CMK (cell line): ENCODE results near the gene G3BP1.
"Not testable (repeated sequence)": the region's sequence is repeated elsewhere in the genome, so short reads cannot be mapped to it uniquely, and the experiment has no call there.

ENCODE experiments used
- DNase-seq: peaks from one replicate; pipeline ENCODE4 v3.0.0-alpha.2; 2010; ENCODE audit warnings: low read depth

G3BP1 gene

GRCh38 chr5:151757233-151758140 lies 14.3 kb upstream of the G3BP1 start:
- DNase-seq = no peak

DNA sequence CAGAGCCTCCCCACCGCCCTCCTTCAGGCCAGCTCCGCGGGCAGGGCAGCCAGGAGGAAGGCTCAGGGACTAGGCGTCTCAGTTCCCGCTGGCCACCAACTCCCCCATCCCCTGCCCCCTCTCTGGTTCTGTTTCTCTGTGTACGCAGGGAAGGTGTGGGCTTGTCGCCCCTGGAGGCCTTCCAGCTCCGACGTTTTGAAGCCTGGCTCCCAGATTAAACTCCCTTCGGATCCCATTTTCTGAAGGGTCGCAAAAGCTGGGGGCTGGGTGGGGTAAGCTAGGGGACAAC lies 13.7 kb upstream of the G3BP1 start:
- DNase-seq = no peak

GRCh38 chr5:151758430-151759241 lies 13.1 kb upstream of the G3BP1 start, which contains the start of gene ATOX1:
Gene ATOX1 (minus strand): TSS chr5:151758631. CDS start chr5:151758551, 80 bp downstream.
- DNase-seq = peak; percentile 59

DNA sequence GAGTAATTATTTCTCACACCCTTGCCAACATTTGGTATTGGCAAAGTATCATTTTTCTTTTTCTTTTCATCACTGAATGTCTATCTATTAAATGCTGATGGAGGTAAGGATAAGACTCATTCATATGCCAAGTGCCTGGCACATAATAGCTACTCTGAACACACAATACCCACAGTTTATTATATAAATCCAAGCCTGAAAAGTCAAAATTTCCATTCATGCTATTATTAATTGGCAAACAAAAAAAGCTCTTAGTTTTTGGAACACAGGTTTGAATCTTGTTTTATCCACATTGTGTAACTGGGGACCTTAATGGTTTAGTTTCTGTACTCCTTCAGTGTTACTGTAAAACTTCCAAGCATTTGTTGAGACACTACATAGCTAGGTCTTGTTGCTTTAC lies 7.0 kb upstream of the G3BP1 start:
- no peak for DNase-seq

- no peak for DNase-seq
Measured at GRCh38 chr5:151766975-151767374, 4.8 kb upstream of the G3BP1 start.

DNA sequence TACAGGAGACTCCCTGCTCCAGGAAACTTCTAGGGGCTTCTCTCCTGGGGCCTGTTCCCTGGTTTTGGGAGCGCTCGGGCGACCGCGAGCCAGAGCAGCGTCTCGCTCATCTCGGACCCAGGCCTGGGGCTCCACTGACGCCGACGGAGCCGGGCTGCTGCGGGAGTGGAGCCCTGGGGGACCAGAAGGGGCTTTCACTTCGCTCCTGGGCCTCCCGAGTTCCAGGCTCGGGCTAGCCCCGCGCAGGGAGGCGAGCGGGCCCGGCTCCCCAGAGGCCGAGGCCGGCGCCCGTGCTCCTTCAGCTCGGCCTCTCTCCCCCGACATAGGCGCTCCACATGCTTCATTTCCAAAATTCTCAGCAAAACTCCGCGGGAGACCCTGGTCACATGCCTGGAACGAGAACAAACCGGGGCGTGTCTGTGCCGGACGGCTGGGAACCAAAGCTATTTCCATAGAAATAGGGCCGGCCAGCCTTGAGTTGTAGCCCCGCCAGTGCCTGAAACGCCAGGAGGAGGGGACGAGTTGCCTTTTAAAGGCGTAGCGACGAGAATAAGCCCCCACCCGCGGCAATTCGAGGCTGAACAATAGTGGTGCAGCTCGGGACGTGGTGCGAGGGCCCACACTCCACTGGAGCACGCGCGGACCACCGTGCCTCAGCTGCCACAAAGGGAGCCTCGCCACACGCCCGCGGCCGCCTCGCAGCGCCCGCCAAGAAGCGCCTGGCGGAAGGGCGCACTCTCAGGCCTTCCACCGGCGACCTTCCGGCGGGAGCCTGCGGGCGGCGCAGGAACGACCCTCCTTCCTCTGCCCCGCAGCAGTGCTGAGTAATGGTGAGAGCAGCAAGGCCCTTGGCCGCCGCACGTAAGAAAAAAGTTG lies 1.1 kb upstream of the G3BP1 start:
- DNase-seq = peak; percentile 58

GRCh38 chr5:151772029-151772845 lies 483 bp downstream of the G3BP1 start:
- no peak for DNase-seq

DNA sequence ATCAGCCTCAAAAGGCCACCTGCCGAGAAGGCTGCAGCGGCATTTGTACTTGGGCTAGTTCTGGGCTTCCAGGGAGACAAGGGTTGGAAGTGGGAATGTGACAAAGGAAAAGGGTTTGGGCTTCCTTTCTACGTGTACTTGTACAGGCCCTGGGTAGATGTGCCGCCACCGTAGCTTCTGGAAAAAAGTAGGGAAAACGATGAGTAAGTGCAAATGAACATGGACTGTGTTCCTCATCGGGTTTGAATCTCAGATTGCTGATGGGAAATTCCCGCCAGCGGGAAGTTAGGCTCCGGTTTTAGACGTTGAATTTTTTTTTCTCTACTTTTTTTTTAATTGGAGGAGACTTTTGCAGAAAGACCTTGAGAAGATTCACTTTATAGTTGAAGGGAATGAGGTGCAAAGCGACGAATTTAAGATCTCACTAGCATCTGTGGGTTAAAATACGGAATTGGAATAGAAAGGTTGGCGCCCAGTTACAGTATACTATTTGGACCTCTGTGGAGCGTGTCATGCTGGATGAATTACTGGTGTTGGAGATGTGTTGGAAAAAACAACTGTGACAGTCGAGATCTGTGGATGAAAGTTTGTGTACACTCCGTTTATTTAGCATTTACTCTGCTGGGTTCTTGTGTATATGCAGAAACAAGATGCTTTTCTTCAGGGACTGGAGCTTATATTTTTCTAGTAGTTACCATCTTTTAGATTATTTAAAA lies 1.2 kb downstream of the G3BP1 start:
- DNase-seq = no peak

GRCh38 chr5:151773951-151774350 lies 2.2 kb downstream of the G3BP1 start:
- DNase-seq = no peak

- no peak for DNase-seq
Measured at GRCh38 chr5:151775025-151775606, 3.4 kb downstream of the G3BP1 start.

DNA sequence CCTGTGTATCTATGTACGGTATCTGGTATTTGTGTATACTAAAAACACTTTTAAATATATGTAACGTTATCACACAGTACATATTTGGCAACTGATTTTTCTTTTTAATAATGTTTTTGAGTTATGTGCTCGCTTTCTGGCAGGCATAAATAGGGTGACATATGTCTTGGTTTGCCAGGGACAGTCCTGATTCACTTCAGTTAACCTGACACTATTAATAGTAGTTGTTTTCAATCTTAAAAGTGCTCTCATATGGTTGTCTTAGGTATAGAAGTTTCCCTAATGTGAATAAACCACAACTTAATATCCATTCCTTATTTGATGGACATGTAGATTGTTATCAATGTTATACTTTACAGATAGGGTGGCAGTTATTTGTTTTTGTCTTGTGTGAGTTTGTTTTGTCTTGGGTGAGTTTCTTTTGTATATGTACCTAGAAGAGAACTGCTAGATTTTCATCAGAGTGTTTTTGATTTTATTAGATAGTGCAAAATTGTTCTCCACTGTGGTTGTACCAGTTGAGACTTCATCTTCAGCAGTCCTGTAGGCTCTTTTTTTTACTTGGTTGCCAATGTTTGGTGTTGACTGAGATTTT lies 7.9 kb downstream of the G3BP1 start:
- DNase-seq = no peak

DNA sequence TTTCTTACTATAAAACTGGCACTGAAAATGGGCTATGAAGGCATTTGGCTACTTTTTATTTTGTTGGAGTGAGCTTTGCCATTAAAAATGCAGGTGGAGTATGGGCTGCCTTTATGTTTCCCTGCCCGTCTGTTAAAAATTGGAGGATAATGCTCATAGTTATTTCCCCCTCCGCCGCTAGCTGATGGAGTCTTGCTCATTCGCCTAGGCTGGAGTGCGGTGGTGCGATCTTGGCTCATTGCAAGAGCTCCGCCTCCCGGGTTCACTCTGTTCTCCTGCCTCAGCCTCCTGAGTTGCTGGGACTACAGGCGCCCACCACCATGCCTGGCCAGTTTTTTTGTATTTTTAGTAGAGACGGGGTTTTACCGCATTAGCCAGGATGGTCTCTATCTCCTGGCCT lies 8.6 kb downstream of the G3BP1 start:
- DNase-seq = no peak

DNA sequence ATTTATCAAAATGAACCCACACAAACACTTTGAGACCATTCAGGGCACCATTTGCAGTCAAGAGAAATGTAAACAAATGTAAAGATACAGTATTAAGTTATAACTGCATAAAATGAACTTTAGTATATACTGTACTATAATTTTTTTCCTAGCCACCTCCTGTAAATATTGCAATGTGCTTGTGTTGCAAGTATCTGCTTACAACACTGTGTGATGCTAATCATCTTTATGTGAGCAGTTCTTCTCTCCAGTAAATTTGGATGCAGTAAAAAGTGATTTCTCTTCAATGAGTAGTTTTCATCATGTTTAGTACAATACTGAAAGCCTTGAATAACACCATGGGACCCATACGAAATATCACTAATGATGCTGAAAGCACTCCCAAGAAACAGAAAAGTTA lies 9.4 kb downstream of the G3BP1 start:
- no peak for DNase-seq

- DNase-seq = not testable (repeated sequence)
Measured at GRCh38 chr5:151783664-151784063, 11.9 kb downstream of the G3BP1 start.

GRCh38 chr5:151784141-151784540 lies 12.4 kb downstream of the G3BP1 start:
- no peak for DNase-seq

- DNase-seq = no peak
Measured at GRCh38 chr5:151786468-151786867, 14.7 kb downstream of the G3BP1 start.

GRCh38 chr5:151787817-151788216 lies 16.1 kb downstream of the G3BP1 start:
- no peak for DNase-seq

DNA sequence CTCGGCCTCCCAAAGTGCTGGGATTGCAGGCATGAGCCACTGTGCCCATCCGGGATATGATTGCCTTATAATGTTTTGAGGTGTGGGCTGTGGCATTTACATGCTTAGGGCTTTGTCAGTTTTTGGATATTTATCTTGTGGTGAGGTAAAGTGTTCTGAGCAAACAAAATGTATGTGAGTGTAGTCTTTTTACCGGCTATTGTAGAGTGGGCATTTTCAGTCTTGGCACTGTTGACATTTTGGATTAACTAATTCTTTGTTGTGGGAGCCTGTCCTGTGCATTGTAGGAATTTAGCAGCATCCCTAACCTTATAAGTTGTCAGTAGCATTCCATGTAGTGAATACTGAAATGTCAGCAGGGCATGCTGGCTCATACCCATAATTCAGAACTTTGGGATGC lies 21.6 kb downstream of the G3BP1 start:
- no peak for DNase-seq

DNA sequence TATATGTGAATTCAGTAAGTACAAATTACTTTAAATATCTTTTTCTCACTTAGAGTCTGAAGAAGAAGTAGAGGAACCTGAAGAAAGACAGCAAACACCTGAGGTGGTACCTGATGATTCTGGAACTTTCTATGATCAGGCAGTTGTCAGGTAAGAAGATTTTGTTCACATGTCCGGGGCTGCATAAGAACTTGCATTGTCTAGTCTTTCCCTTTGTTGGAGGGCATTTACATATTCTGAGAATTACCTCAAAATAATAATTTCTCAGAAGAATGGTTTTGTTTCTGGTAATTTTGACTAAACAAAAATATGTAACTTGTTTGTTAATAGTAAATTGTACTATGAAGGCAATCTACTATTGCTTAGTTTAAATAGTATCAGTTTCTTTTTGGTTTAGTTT lies 23.7 kb downstream of the G3BP1 start:
- no peak for DNase-seq

- DNase-seq = no peak
Measured at GRCh38 chr5:151798674-151799073, 26.9 kb downstream of the G3BP1 start.
